Loucy (cell line): Measurements from ENCODE around the gene RPRD1A.

Experiments used
- EZH2phosphoT487 ChIP-seq: fragments of 200-600 bp; IDR thresholded peaks from 2 replicates; pipeline ENCODE4 v1.6.1; 2018; ENCODE audit warnings: antibody characterized with exemption, mild to moderate bottlenecking, moderate library complexity, borderline replicate concordance
- TF ChIP-seq, protein P1 (sequence below): fragments of 200-600 bp; sonication (generic); conservative IDR thresholded peaks from 2 replicates; pipeline ENCODE4 v1.5.1; 2014; ENCODE audit warnings: mild to moderate bottlenecking, antibody characterized with exemption, low read length

DNA sequence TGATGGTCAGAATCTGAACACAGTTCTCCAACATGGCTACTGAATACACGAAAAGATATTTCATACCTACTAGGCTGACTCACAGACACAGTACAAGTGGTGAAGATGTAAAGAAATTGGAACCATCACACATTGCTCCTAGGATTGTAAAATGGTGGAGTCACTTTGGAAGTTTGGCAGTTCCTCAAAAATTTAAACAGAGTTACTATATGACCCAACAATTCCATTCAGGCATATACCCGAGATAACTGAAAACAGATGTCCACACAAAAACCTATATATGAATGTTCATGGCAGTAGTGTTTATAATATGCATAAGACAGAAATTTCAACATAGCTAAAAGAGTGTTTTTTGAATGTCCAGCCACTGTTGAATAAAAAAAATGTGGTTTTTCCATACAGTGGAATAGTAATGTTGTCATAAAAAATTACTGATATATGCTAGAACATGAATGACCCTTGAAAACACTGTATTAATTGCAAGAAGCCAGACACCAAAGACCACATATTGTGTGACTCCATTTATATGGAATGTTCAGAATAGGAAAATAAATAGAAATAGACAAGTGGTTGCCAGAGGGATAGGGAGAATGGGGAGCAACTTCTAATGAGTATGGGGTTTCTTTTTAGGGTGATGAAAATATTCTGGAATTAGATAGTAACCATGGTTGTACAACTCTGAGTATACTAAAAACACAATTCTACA lies 84.8 kb downstream of the RPRD1A start:
- TF ChIP-seq EZH2phosphoT487, result no peak
- TF ChIP-seq, protein P1, sequence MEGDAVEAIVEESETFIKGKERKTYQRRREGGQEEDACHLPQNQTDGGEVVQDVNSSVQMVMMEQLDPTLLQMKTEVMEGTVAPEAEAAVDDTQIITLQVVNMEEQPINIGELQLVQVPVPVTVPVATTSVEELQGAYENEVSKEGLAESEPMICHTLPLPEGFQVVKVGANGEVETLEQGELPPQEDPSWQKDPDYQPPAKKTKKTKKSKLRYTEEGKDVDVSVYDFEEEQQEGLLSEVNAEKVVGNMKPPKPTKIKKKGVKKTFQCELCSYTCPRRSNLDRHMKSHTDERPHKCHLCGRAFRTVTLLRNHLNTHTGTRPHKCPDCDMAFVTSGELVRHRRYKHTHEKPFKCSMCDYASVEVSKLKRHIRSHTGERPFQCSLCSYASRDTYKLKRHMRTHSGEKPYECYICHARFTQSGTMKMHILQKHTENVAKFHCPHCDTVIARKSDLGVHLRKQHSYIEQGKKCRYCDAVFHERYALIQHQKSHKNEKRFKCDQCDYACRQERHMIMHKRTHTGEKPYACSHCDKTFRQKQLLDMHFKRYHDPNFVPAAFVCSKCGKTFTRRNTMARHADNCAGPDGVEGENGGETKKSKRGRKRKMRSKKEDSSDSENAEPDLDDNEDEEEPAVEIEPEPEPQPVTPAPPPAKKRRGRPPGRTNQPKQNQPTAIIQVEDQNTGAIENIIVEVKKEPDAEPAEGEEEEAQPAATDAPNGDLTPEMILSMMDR, result no peak
